ENCODE results near the gene SDHC. TPM values are rescaled to one million over a fixed set of nuclear protein-coding genes. Genes with fewer than 3 reads are reported as not detected.

Gene SDHC
- total and polyA plus RNA-seq, 2 of the 13 experiments (the other 11 are each of a cell fraction or from before 2014, with no cell fraction given) = 27.1 to 229 TPM

- intact Hi-C loops (cut with micrococcal nuclease; ENCODE audit: unreplicated experiment) (no loop called here), in situ Hi-C loops (cut with HindIII; ENCODE audit: extremely low pct_ligation_motif_present, low pct_unique_long_range_greater_than_20kb) (no loop called here)
- 64% methylated on average over 5 of the region's 5 CpGs for WGBS (ENCODE audit: low lambda C conversion rate)
- no peaks in the 10 kb centered on the region for H3K9me3 ChIP-seq (ENCODE audit: low read length)
- BruUV-seq (replicated peaks) = no TSS peak
- no peak overlapping the region for H2AFZ ChIP-seq (ENCODE audit: low read length)
- H3K4me2 ChIP-seq (ENCODE audit: low read depth, low read length) = no peak overlapping the region
- H4K20me1 ChIP-seq (ENCODE audit: insufficient read depth, low read length) = no peaks in the 10 kb centered on the region
- no peak overlapping the region for H3K4me3 ChIP-seq (replicated peaks in 1 of 3; ENCODE audit: insufficient read depth in 1 of 3, low read depth in 2 of 3, low read length in 3 of 3)
- H3K27ac ChIP-seq (ENCODE audit: extremely low read length, insufficient read depth, low read length) = no peak overlapping the region
- peaks cover 21% of the 10 kb centered on the region for H3K4me1 ChIP-seq (ENCODE audit: insufficient read depth, low read length)
- ATAC-seq (no peak), DNase-seq (ENCODE audit: low spot score) (no peak), FAIRE-seq (no peak)
- no peak overlapping the region for H3K9ac ChIP-seq (ENCODE audit: insufficient read depth, low read depth, low read length)
- TF ChIP-seq BCL6 (CRISPR knock-in tag; IDR thresholded peaks at IDR 0.05) (no peak), POLR2AphosphoS2 (IDR thresholded peaks at IDR 0.05; ENCODE audit: low read depth, low read length) (no peak), ARNTL (CRISPR knock-in tag; IDR thresholded peaks at IDR 0.05) (no peak), AGO2 (optimal IDR thresholded peaks at IDR 0.05; ENCODE audit: low read depth, low read length) (no peak), NR2C2 (CRISPR knock-in tag; IDR thresholded peaks at IDR 0.05; ENCODE audit: borderline replicate concordance) (no peak), SNAPC2 (CRISPR knock-in tag; IDR thresholded peaks at IDR 0.05) (no peak), NFIC (IDR thresholded peaks at IDR 0.05; ENCODE audit: low read length) (no peak), NRL (CRISPR knock-in tag; IDR thresholded peaks at IDR 0.05; ENCODE audit: borderline replicate concordance) (no peak), KLF6 (CRISPR knock-in tag; IDR thresholded peaks at IDR 0.05) (no peak), GABPB1 (CRISPR knock-in tag; IDR thresholded peaks at IDR 0.05) (no peak), HMG20A (CRISPR knock-in tag; IDR thresholded peaks at IDR 0.05; ENCODE audit: borderline replicate concordance) (no peak), HDAC1 (CRISPR knock-in tag; IDR thresholded peaks at IDR 0.05) (no peak), ZNF451 (CRISPR knock-in tag; IDR thresholded peaks at IDR 0.05) (no peak), KDM1A (CRISPR knock-in tag; IDR thresholded peaks at IDR 0.05) (no peak), TERF1 (CRISPR knock-in tag; IDR thresholded peaks at IDR 0.05) (no peak), ZNF331 (CRISPR knock-in tag; IDR thresholded peaks at IDR 0.05) (no peak)
- TF ChIP-seq, protein P1, sequence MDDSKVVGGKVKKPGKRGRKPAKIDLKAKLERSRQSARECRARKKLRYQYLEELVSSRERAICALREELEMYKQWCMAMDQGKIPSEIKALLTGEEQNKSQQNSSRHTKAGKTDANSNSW (CRISPR knock-in tag; IDR thresholded peaks at IDR 0.05; ENCODE audit: borderline replicate concordance) = no peak
- no peaks in the 10 kb centered on the region for H3K79me2 ChIP-seq (ENCODE audit: insufficient read depth, low read length)
- POLR2A ChIA-PET = no interaction called here
- H3K36me3 ChIP-seq (replicated peaks in 1 of 2; ENCODE audit: control insufficient read depth in 1 of 2, insufficient read depth in 2 of 2, low read length in 2 of 2) = no peaks in the 10 kb centered on the region
- H3K27me3 ChIP-seq (ENCODE audit: control insufficient read depth in 1 of 2, insufficient read depth in 2 of 2, low read length in 2 of 2) = no peaks in the 10 kb centered on the region; a peak in 1 of 5 replicates
- CTCF ChIA-PET (ENCODE audit: low intra/inter-chr PET ratio, low total read pairs) = no interaction called here
These were observed 28.7 kb upstream of the SDHC start for GRCh38 chr1:161285521-161285920.
